ENCODE results near the gene ADD1.

Gene ADD1

GRCh38 chr4:2828758-2829181 is 14.9 kb upstream of the ADD1 start:
- no peak for DNase-seq (ENCODE audit: extremely low read depth, low read depth)
- H3K4me3 ChIP-seq (replicated peaks; ENCODE audit: low read depth, low read length): no peak overlapping the region
- no peak for TF ChIP-seq CTCF (IDR thresholded peaks at IDR 0.05; ENCODE audit: low read depth, low read length, missing control alignments)

- DNase-seq (ENCODE audit: extremely low read depth, low read depth): no peak
- TF ChIP-seq CTCF (IDR thresholded peaks at IDR 0.05; ENCODE audit: low read depth, low read length, missing control alignments): no peak
- H3K4me3 ChIP-seq (replicated peaks; ENCODE audit: low read depth, low read length): no peak overlapping the region
Measured at GRCh38 chr4:2829321-2829932, 14.2 kb upstream of the ADD1 start.

- no peak overlapping the region for H3K4me3 ChIP-seq (replicated peaks; ENCODE audit: low read depth, low read length)
- no peak for TF ChIP-seq CTCF (IDR thresholded peaks at IDR 0.05; ENCODE audit: low read depth, low read length, missing control alignments)
- DNase-seq (ENCODE audit: extremely low read depth, low read depth): no peak
Measured at GRCh38 chr4:2829933-2830451, 13.7 kb upstream of the ADD1 start.

- no peak for TF ChIP-seq CTCF (IDR thresholded peaks at IDR 0.05; ENCODE audit: low read depth, low read length, missing control alignments)
- no peak overlapping the region for H3K4me3 ChIP-seq (replicated peaks; ENCODE audit: low read depth, low read length)
- no peak for DNase-seq (ENCODE audit: extremely low read depth, low read depth)
Measured at GRCh38 chr4:2830632-2831610, 12.7 kb upstream of the ADD1 start.

- no peak for DNase-seq (ENCODE audit: extremely low read depth, low read depth)
- no peak overlapping the region for H3K4me3 ChIP-seq (replicated peaks; ENCODE audit: low read depth, low read length)
- no peak for TF ChIP-seq CTCF (IDR thresholded peaks at IDR 0.05; ENCODE audit: low read depth, low read length, missing control alignments)
Measured at GRCh38 chr4:2831611-2832308, 11.9 kb upstream of the ADD1 start.

- no peak for DNase-seq (ENCODE audit: extremely low read depth, low read depth)
- TF ChIP-seq CTCF (IDR thresholded peaks at IDR 0.05; ENCODE audit: low read depth, low read length, missing control alignments): no peak
- no peak overlapping the region for H3K4me3 ChIP-seq (replicated peaks; ENCODE audit: low read depth, low read length)
Measured at GRCh38 chr4:2832309-2832980, 11.2 kb upstream of the ADD1 start.

Measured in HFF-Myc (cell line).